Activated naive CD8-positive, alpha-beta T cell (primary cell): Measurements from ENCODE around the gene SMC3.

Source experiments
- H3K27ac Mint-ChIP-seq: one replicate; pipeline ENCODE4 v1.8.0; 2021; ENCODE audit warnings: mixed read lengths
- H3K27me3 Mint-ChIP-seq: one replicate; pipeline ENCODE4 v1.8.0; 2021; ENCODE audit warnings: mixed read lengths
- H3K36me3 Mint-ChIP-seq: one replicate; pipeline ENCODE4 v1.8.0; 2021; ENCODE audit warnings: mixed read lengths
- H3K4me1 Mint-ChIP-seq: one replicate; pipeline ENCODE4 v1.8.0; 2021; ENCODE audit warnings: low read depth, mixed read lengths
- H3K4me3 Mint-ChIP-seq: one replicate; pipeline ENCODE4 v1.8.0; 2021; ENCODE audit warnings: mild to moderate bottlenecking, mixed read lengths
- H3K9me3 Mint-ChIP-seq: one replicate; pipeline ENCODE4 v1.8.0; 2021; ENCODE audit warnings: low read depth, mixed read lengths

Gene SMC3

DNA sequence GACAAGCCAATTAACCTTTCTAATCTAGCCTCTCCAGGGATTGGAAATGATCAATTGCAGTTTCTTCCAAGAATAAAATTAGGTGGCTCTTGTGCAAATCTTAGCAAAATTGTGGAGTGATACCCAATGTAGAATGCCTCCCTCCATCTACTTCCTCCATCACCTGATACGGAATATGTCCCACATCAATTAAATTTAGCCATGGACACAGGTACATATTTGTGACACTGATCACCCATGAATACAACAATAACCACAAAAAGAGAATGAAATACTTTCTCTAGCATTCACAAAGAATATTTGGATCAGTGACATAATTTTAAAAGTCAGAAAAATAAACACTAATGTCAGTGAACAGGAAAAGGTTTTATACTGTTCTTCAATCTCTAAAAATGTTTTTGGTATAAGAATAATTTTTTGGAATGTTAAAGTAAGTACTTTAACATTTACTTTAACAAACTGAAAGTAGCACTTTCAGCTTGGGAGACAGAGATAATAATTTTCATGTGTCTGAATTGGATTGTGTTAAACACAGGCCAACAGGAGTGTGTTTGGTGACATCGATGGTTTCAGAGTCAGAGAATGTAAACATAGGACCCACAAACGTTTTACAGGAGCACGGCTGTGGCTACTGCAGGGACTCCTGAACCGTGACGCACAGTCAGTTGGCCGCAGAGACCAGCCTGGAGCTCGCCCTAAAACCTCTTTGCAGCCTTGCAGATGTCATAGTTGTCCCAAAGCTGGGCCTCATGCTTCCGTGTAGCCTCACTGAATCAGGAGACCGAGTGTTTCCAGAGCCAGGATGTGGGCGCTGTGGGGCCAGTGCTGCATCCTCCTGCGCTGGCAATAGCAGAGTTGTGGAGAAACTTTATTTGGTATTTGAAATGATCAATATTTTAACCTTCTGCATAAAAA lies 83.8 kb downstream of the SMC3 start:
- Mint-ChIP-seq H3K27ac (no peak overlapping the region), H3K9me3 (no peaks in the 10 kb centered on the region), H3K4me1 (peaks cover 13% of the 10 kb centered on the region), H3K27me3 (peaks cover 28% of the 10 kb centered on the region), H3K36me3 (no peaks in the 10 kb centered on the region), H3K4me3 (no peak overlapping the region)

GRCh38 chr10:110652475-110653118 lies 85.1 kb downstream of the SMC3 start:
- Mint-ChIP-seq H3K36me3 (no peaks in the 10 kb centered on the region), H3K27ac (no peak overlapping the region), H3K4me3 (no peak overlapping the region), H3K9me3 (no peaks in the 10 kb centered on the region), H3K4me1 (peaks cover 13% of the 10 kb centered on the region), H3K27me3 (peaks cover 30% of the 10 kb centered on the region)
